Epithelial cell of esophagus (primary cell): ENCODE results near the gene FGD5.
"Not testable (repeated sequence)": the region's sequence is repeated elsewhere in the genome, so short reads cannot be mapped to it uniquely, and the experiment has no call there.

Experiments
- DNase-seq: peaks from one replicate; pipeline ENCODE4 v3.0.0; 2010; ENCODE audit warnings: low read depth
- H3K4me3 ChIP-seq: 2 replicates; pipeline ENCODE4 v1.5.1; 2011; ENCODE audit warnings: mild to moderate bottlenecking, low read length, control low read depth
- TF ChIP-seq, protein P1 (sequence below): IDR thresholded peaks from 2 replicates; pipeline ENCODE4 v1.5.1; 2011; ENCODE audit warnings: low read depth, mild to moderate bottlenecking, low read length, control low read depth, inconsistent platforms; ENCODE audit not compliant: insufficient read depth; ENCODE audit errors: missing control alignments

The FGD5 gene

DNA sequence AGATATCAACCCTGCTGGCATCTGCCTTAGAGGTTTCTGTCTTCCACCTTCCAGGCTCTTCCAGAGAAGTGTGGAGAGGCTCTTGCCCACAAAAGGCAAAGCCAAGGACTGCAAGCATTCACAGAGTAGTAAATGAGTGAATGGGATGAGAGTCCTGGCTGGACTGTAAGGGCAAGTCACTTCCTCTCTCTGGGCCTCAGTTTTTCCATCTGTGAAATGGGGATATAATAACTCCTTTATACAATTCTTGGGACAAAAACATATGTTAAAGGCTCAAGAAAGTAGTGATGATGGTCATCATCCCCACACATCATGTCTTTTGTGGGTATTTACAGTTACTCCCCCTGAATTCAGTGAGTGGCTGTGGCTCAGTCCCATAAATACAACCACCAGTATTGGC is 10.7 kb upstream of the FGD5 start:
- TF ChIP-seq, protein P1, sequence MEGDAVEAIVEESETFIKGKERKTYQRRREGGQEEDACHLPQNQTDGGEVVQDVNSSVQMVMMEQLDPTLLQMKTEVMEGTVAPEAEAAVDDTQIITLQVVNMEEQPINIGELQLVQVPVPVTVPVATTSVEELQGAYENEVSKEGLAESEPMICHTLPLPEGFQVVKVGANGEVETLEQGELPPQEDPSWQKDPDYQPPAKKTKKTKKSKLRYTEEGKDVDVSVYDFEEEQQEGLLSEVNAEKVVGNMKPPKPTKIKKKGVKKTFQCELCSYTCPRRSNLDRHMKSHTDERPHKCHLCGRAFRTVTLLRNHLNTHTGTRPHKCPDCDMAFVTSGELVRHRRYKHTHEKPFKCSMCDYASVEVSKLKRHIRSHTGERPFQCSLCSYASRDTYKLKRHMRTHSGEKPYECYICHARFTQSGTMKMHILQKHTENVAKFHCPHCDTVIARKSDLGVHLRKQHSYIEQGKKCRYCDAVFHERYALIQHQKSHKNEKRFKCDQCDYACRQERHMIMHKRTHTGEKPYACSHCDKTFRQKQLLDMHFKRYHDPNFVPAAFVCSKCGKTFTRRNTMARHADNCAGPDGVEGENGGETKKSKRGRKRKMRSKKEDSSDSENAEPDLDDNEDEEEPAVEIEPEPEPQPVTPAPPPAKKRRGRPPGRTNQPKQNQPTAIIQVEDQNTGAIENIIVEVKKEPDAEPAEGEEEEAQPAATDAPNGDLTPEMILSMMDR, result no peak
- H3K4me3 ChIP-seq, result no peak overlapping the region
- DNase-seq, result no peak

GRCh38 chr3:14808502-14809266 is 10.1 kb upstream of the FGD5 start:
- TF ChIP-seq, protein P1, result no peak
- no peak for DNase-seq
- H3K4me3 ChIP-seq, result no peak overlapping the region

- not testable (repeated sequence) for H3K4me3 ChIP-seq
Observed at GRCh38 chr3:14809611-14810010, 9.2 kb upstream of the FGD5 start.

GRCh38 chr3:14810070-14810791 is 8.5 kb upstream of the FGD5 start:
- TF ChIP-seq, protein P1, result no peak
- peak; percentile 17 for DNase-seq
- no peak overlapping the region for H3K4me3 ChIP-seq

More at GRCh38 chr3:14809611-14810010, 9.2 kb upstream of the FGD5 start:
- DNase-seq, result peak; percentile 19

- H3K4me3 ChIP-seq, result no peak overlapping the region
- DNase-seq, result no peak
- TF ChIP-seq, protein P1, result no peak
Observed at GRCh38 chr3:14810801-14811661, 7.7 kb upstream of the FGD5 start.

DNA sequence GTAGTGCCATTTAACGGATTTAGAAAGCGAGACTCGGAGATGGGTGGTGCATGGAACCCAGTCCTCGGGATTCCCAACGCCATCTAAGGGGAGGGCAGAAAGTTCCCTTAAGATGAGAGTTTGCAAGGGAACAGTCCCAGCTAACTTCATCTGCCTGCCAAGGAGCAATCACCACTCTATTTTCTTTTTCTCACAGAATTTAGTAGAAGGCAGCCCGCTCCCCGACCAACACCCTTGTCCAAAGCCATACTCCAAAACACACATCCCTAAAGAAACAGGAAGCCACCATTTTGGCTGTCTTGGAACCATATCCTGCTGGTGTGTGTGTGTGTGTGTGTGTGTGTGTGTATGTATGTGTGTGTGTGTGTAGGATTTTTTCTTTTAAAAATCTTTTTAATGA is 7.1 kb upstream of the FGD5 start:
- TF ChIP-seq, protein P1, result no peak
- H3K4me3 ChIP-seq, result no peak overlapping the region
- no peak for DNase-seq
